MM.1S (cell line): Measurements from ENCODE around the gene TOP3A.

Experiments
- DNase-seq: peaks from one replicate; pipeline ENCODE4 v3.0.0-alpha.2; 2015
- H2AFZ ChIP-seq: fragments of 300-600 bp; sonication (generic); 2 replicates; pipeline ENCODE4 v1.6.0; 2016; ENCODE audit warnings: antibody characterized with exemption, low read length
- H3F3A ChIP-seq: fragments of 300-600 bp; sonication (generic); 2 replicates; pipeline ENCODE4 v1.6.1; 2016; ENCODE audit warnings: mild to moderate bottlenecking, antibody characterized with exemption, low read length, moderate library complexity, mixed read lengths; ENCODE audit not compliant: insufficient read depth
- H3K27ac ChIP-seq: fragments of 300-600 bp; sonication (generic); 2 replicates; pipeline ENCODE4 v1.5.1; 2016; ENCODE audit warnings: mild to moderate bottlenecking, low read length
- H3K27me3 ChIP-seq: fragments of 300-600 bp; sonication (generic); replicated peaks from 2 replicates; pipeline ENCODE4 v1.6.0; 2016; ENCODE audit warnings: low read length; ENCODE audit not compliant: insufficient read depth
- H3K36me3 ChIP-seq: fragments of 300-600 bp; sonication (generic); replicated peaks from 2 replicates; pipeline ENCODE4 v1.6.1; 2016; ENCODE audit warnings: mild to moderate bottlenecking, low read length, mixed read lengths; ENCODE audit not compliant: insufficient read depth
- H3K4me1 ChIP-seq: fragments of 300-600 bp; sonication (generic); 2 replicates; pipeline ENCODE4 v1.6.1; 2016; ENCODE audit warnings: low read length, mixed read lengths
- H3K4me2 ChIP-seq: fragments of 300-600 bp; sonication (generic); 2 replicates; pipeline ENCODE4 v1.6.0; 2016; ENCODE audit warnings: low read depth, low read length
- H3K4me3 ChIP-seq: fragments of 300-600 bp; sonication (generic); 2 replicates; pipeline ENCODE4 v1.5.1; 2016; ENCODE audit warnings: low read length, mixed read lengths
- H3K79me2 ChIP-seq: fragments of 300-600 bp; sonication (generic); 2 replicates; pipeline ENCODE4 v1.6.1; 2016; ENCODE audit warnings: mixed run types, low read length, mixed read lengths
- H3K9ac ChIP-seq: fragments of 300-600 bp; sonication (generic); 2 replicates; pipeline ENCODE4 v1.6.1; 2016; ENCODE audit warnings: low read length, mixed read lengths
- H3K9me2 ChIP-seq: fragments of 300-600 bp; sonication (generic); replicated peaks from 2 replicates; pipeline ENCODE4 v1.6.1; 2016; ENCODE audit warnings: mild to moderate bottlenecking, low read length, mixed read lengths; ENCODE audit not compliant: insufficient read depth
- H3K9me3 ChIP-seq: fragments of 300-600 bp; sonication (generic); replicated peaks from 2 replicates; pipeline ENCODE4 v1.6.1; 2016; ENCODE audit warnings: mild to moderate bottlenecking, low read length, mixed read lengths; ENCODE audit not compliant: insufficient read depth
- H4K20me1 ChIP-seq: fragments of 300-600 bp; sonication (generic); 2 replicates; pipeline ENCODE4 v1.6.1; 2016; ENCODE audit warnings: mild to moderate bottlenecking, low read length, moderate library complexity, mixed read lengths; ENCODE audit not compliant: insufficient read depth
- CTCF ChIP-seq: fragments of 300-600 bp; sonication (generic); IDR thresholded peaks from 2 replicates; pipeline ENCODE4 v1.5.1; 2016; ENCODE audit warnings: antibody characterized with exemption, low read length, mixed read lengths
- EZH2 ChIP-seq: fragments of 300-600 bp; sonication (generic); optimal IDR thresholded peaks from 2 replicates; pipeline ENCODE3; 2017; ENCODE audit warnings: low read depth, mild to moderate bottlenecking, antibody characterized with exemption, low read length, mixed read lengths
- EZH2phosphoT487 ChIP-seq: fragments of 300-600 bp; sonication (generic); IDR thresholded peaks from 2 replicates; pipeline ENCODE4 v1.6.1; 2018; ENCODE audit warnings: antibody characterized with exemption, low read length

The TOP3A gene

GRCh38 chr17:18280249-18280648 is 34.5 kb downstream of the TOP3A start:
- peaks cover 10% of the 10 kb centered on the region for H3K36me3 ChIP-seq
- H3K27ac ChIP-seq: no peak overlapping the region

DNA sequence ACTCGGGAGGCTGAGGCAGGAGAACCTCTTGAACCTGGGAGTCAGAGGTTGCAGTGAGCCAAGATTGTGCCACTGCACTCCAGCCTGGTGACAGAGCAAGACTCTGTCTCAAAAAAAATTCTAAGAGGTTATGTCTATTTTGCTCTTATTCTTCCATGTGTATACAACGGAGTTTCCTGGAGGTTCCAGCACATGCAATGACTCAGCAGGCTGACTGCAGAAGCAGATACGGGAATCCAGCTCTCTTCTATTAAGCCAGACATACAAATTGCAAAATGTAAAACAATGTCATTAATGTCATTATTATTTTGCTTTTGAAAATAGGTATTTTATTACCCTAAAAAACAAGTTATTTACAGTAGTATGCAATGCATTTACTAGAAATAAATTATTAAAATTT is 35.9 kb downstream of the TOP3A start:
- no peaks in the 10 kb centered on the region for H3K4me1 ChIP-seq
- H3K27ac ChIP-seq: no peak overlapping the region
- H3K9me3 ChIP-seq: no peaks in the 10 kb centered on the region
- no peaks in the 10 kb centered on the region for H3K9me2 ChIP-seq
- no peak overlapping the region for H3K9ac ChIP-seq
- no peak for TF ChIP-seq CTCF
- TF ChIP-seq EZH2: no peak
- TF ChIP-seq EZH2phosphoT487: no peak
- H3K4me2 ChIP-seq: no peak overlapping the region
- H3K79me2 ChIP-seq: no peaks in the 10 kb centered on the region
- no peaks in the 10 kb centered on the region for H3K27me3 ChIP-seq
- H3K4me3 ChIP-seq: no peak overlapping the region
- H3K36me3 ChIP-seq: peaks cover 6% of the 10 kb centered on the region
- no peaks in the 10 kb centered on the region for H4K20me1 ChIP-seq
- no peaks in the 10 kb centered on the region for H3F3A ChIP-seq
- no peak for DNase-seq
- no peak overlapping the region for H2AFZ ChIP-seq

More at GRCh38 chr17:18280249-18280648, 34.5 kb downstream of the TOP3A start:
- no peak overlapping the region for H3K9ac ChIP-seq
- H4K20me1 ChIP-seq: no peaks in the 10 kb centered on the region
- DNase-seq: no peak
- H3K4me3 ChIP-seq: no peak overlapping the region
- H3K4me1 ChIP-seq: no peaks in the 10 kb centered on the region
- no peaks in the 10 kb centered on the region for H3K27me3 ChIP-seq
- no peaks in the 10 kb centered on the region for H3K9me2 ChIP-seq
- no peaks in the 10 kb centered on the region for H3F3A ChIP-seq
- H3K4me2 ChIP-seq: no peak overlapping the region
- H3K9me3 ChIP-seq: no peaks in the 10 kb centered on the region
- H2AFZ ChIP-seq: no peak overlapping the region
- H3K79me2 ChIP-seq: 0 out of 2 replicates have a peak, but pooled peaks cover 5% of the 10 kb centered on the region
- TF ChIP-seq CTCF (no peak), EZH2 (no peak), EZH2phosphoT487 (no peak)

GRCh38 chr17:18277076-18277475 is 37.7 kb downstream of the TOP3A start:
- no peak overlapping the region for H3K4me3 ChIP-seq
- H3K9me2 ChIP-seq: no peaks in the 10 kb centered on the region
- no peak overlapping the region for H3K9ac ChIP-seq
- no peaks in the 10 kb centered on the region for H3K79me2 ChIP-seq
- H3K4me2 ChIP-seq: no peak overlapping the region
- no peak for DNase-seq
- H3K4me1 ChIP-seq: no peaks in the 10 kb centered on the region
- no peak overlapping the region for H2AFZ ChIP-seq
- TF ChIP-seq CTCF (no peak), EZH2phosphoT487 (no peak), EZH2 (no peak)
- H3K27me3 ChIP-seq: no peaks in the 10 kb centered on the region
- H3K36me3 ChIP-seq: peaks cover 6% of the 10 kb centered on the region
- no peaks in the 10 kb centered on the region for H3K9me3 ChIP-seq
- H4K20me1 ChIP-seq: no peaks in the 10 kb centered on the region
- no peaks in the 10 kb centered on the region for H3F3A ChIP-seq
- no peak overlapping the region for H3K27ac ChIP-seq
